ENCODE data around the gene ZFAND6. TPM values are rescaled to one million over a fixed set of nuclear protein-coding genes. Genes with fewer than 3 reads are reported as not detected.

Gene ZFAND6
- total and polyA plus RNA-seq, 10 of the 15 experiments (the other 5 are each of a cell fraction or from before 2014, with no cell fraction given), result 78.9 to 179 (median 135) TPM

DNA sequence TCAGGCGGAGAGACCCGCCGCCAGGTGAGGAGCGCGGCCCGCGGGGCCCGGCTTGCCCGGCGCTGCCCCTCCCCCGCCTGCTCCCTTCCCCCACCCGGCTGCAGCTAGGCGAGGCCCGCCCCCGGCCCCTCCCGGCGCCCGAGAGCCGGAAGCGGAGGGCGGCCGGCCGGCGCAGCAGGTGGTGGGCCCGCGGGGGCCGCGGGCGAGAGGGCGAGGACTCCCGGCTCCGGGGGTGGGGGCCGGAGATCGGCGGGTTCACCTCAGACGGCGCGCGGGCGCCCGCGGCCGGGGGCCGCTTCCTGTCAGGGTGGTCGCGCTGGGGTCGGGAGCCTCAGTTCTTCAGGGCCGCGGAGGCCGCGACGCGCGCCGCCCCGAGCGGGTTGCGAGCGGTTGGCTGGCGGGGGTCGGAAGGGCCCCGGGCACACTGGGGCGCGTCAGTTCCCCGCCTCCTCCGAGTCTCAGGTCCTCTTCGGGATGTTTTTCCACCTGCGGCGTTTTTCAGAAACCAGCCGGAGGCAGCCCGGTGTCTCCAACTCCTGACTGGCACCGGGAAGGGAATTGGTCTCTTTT, 395 bp downstream of the ZFAND6 start (continued):
- TF ChIP-seq ZBTB40 (IDR thresholded peaks at IDR 0.05; ENCODE audit: borderline replicate concordance), result no peak
- no peak for TF ChIP-seq RBBP5 (conservative IDR thresholded peaks at IDR 0.05)
- no peak for TF ChIP-seq CBX5 (IDR thresholded peaks at IDR 0.05; ENCODE audit: low read depth)
- TF ChIP-seq, protein P1, sequence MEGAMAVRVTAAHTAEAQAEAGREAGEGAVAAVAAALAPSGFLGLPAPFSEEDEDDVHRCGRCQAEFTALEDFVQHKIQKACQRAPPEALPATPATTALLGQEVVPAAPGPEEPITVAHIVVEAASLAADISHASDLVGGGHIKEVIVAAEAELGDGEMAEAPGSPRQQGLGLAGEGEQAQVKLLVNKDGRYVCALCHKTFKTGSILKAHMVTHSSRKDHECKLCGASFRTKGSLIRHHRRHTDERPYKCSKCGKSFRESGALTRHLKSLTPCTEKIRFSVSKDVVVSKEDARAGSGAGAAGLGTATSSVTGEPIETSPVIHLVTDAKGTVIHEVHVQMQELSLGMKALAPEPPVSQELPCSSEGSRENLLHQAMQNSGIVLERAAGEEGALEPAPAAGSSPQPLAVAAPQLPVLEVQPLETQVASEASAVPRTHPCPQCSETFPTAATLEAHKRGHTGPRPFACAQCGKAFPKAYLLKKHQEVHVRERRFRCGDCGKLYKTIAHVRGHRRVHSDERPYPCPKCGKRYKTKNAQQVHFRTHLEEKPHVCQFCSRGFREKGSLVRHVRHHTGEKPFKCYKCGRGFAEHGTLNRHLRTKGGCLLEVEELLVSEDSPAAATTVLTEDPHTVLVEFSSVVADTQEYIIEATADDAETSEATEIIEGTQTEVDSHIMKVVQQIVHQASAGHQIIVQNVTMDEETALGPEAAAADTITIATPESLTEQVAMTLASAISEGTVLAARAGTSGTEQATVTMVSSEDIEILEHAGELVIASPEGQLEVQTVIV (IDR thresholded peaks at IDR 0.05; ENCODE audit: borderline replicate concordance, partially characterized antibody), result no peak
- no peak for TF ChIP-seq CBX3 (IDR thresholded peaks at IDR 0.05; ENCODE audit: borderline replicate concordance, low read depth)
- TF ChIP-seq RAD21 (IDR thresholded peaks at IDR 0.05; ENCODE audit: insufficient read depth, low read depth, low read length), result no peak
- TF ChIP-seq CHD4 (IDR thresholded peaks at IDR 0.05), result no peak
- TF ChIP-seq, protein P2, sequence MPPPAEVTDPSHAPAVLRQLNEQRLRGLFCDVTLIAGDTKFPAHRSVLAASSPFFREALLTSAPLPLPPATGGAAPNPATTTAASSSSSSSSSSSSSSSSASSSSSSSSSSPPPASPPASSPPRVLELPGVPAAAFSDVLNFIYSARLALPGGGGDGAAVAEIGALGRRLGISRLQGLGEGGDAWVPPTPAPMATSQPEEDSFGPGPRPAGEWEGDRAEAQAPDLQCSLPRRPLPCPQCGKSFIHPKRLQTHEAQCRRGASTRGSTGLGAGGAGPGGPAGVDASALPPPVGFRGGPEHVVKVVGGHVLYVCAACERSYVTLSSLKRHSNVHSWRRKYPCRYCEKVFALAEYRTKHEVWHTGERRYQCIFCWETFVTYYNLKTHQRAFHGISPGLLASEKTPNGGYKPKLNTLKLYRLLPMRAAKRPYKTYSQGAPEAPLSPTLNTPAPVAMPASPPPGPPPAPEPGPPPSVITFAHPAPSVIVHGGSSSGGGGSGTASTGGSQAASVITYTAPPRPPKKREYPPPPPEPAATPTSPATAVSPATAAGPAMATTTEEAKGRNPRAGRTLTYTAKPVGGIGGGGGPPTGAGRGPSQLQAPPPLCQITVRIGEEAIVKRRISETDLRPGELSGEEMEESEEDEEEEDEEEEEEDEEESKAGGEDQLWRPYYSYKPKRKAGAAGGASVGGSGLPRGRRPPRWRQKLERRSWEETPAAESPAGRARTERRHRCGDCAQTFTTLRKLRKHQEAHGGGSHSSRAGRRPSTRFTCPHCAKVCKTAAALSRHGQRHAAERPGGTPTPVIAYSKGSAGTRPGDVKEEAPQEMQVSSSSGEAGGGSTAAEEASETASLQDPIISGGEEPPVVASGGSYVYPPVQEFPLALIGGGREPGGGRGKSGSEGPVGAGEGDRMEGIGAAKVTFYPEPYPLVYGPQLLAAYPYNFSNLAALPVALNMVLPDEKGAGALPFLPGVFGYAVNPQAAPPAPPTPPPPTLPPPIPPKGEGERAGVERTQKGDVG (CRISPR knock-in tag; IDR thresholded peaks at IDR 0.05), result no peak
- TF ChIP-seq SUZ12 (IDR thresholded peaks at IDR 0.05; ENCODE audit: unreplicated experiment), result no peak
- no peak for TF ChIP-seq STAT3 (IDR thresholded peaks at IDR 0.05; ENCODE audit: low read depth, low read length)
- no peak for TF ChIP-seq ZNF384 (IDR thresholded peaks at IDR 0.05; ENCODE audit: borderline replicate concordance, low read depth, low read length)
- TF ChIP-seq RAD51 (IDR thresholded peaks at IDR 0.05), result no peak
- no peak for TF ChIP-seq ZBTB11 (CRISPR knock-in tag; IDR thresholded peaks at IDR 0.05)
- no peak for TF ChIP-seq CBFB (IDR thresholded peaks at IDR 0.05; ENCODE audit: low read depth)
- no peak for TF ChIP-seq USF1 (IDR thresholded peaks at IDR 0.05; ENCODE audit: borderline replicate concordance, extremely low read length, insufficient read depth, low read depth, low read length)

All from GM12878 (cell line).